GM12872 (cell line): ENCODE measurements around the gene ECM2.

Source experiments
- CTCF ChIP-seq: IDR thresholded peaks from 3 replicates; pipeline ENCODE4 v1.5.1; 2011; ENCODE audit warnings: low read depth, mild to moderate bottlenecking, low read length, moderate library complexity; ENCODE audit not compliant: insufficient read depth

The ECM2 gene

GRCh38 chr9:92514635-92515034 is 21.2 kb downstream of the ECM2 start:
- no peak for TF ChIP-seq CTCF

GRCh38 chr9:92513349-92513748 is 22.4 kb downstream of the ECM2 start:
- TF ChIP-seq CTCF = no peak

GRCh38 chr9:92512622-92513021 is 23.2 kb downstream of the ECM2 start:
- no peak for TF ChIP-seq CTCF

GRCh38 chr9:92510747-92511146 is 25.0 kb downstream of the ECM2 start:
- no peak for TF ChIP-seq CTCF

GRCh38 chr9:92509050-92509449 is 26.7 kb downstream of the ECM2 start:
- no peak for TF ChIP-seq CTCF

GRCh38 chr9:92508018-92508820 is 27.6 kb downstream of the ECM2 start:
- TF ChIP-seq CTCF = no peak

- no peak for TF ChIP-seq CTCF
These were observed 28.3 kb downstream of the ECM2 start for GRCh38 chr9:92507496-92507895.
